Sigmoid colon (tissue), 3 donors: ENCODE measurements around the gene PPFIBP2.

ENCODE experiments used
- POLR2A ChIP-seq, 2 donors: fragments of 450-650 bp; IDR thresholded peaks; one replicate each; pipeline ENCODE4 v1.6.1; 2016; ENCODE audit warnings: antibody characterized with exemption in 2 of 2, mild to moderate bottlenecking in 2 of 2, moderate library complexity in 2 of 2
- TF ChIP-seq, protein P1 (sequence below), 4 experiments: fragments of 450-650 bp in 3 of 4; fragments of 200-600 bp in 1 of 4; IDR thresholded peaks; one replicate each; pipeline ENCODE4 v1.5.1; 2016 to 2019; ENCODE audit warnings: antibody characterized with exemption in 4 of 4, mild to moderate bottlenecking in 3 of 4, moderate library complexity in 2 of 4

DNA sequence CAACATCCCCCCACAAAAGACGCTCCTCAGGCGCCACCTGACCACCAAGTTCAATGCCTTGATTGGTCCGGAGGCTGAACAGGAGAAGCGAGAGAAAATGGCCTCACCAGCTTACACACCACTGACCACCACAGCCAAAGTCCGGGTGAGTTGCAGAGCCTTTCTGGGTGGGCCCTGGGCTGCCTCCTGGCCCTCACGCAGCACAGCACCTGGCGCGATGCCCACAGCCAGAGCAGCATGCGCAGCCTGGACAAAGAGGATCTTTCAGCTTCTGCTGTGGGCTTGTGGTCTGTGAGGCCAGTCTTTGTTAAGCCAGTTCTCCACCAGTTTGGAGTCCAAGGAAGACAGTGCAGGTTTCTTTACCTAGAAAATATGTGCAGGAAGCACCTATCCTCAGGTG is 137.9 kb downstream of the PPFIBP2 start:
- TF ChIP-seq, protein P1, sequence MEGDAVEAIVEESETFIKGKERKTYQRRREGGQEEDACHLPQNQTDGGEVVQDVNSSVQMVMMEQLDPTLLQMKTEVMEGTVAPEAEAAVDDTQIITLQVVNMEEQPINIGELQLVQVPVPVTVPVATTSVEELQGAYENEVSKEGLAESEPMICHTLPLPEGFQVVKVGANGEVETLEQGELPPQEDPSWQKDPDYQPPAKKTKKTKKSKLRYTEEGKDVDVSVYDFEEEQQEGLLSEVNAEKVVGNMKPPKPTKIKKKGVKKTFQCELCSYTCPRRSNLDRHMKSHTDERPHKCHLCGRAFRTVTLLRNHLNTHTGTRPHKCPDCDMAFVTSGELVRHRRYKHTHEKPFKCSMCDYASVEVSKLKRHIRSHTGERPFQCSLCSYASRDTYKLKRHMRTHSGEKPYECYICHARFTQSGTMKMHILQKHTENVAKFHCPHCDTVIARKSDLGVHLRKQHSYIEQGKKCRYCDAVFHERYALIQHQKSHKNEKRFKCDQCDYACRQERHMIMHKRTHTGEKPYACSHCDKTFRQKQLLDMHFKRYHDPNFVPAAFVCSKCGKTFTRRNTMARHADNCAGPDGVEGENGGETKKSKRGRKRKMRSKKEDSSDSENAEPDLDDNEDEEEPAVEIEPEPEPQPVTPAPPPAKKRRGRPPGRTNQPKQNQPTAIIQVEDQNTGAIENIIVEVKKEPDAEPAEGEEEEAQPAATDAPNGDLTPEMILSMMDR (IDR thresholded peaks at IDR 0.05), result no peak
- TF ChIP-seq POLR2A (IDR thresholded peaks at IDR 0.05), result no peak
